Activated T-helper 2 cell treated with anti-CD3 and anti-CD28 coated beads, Interferon-gamma antibody, Interleukin-2, Interleukin-4, amounts not matched to agents 10 μg/mL and 5 μg/mL and 100 μg/mL, durations not matched to agents 14 hours and 24 hours and 36 hours (primary cell): Measurements from ENCODE around the gene ASZ1. TPM values are rescaled to one million over a fixed set of nuclear protein-coding genes. Genes with fewer than 3 reads are reported as not detected.

Experiments
- DNase-seq: peaks from one replicate; pipeline ENCODE4 v3.0.0; 2021; ENCODE audit warnings: low spot score
- H3K27ac Mint-ChIP-seq: one replicate; pipeline ENCODE4 v1.8.0; 2021; ENCODE audit warnings: mixed read lengths
- H3K27me3 Mint-ChIP-seq: one replicate; pipeline ENCODE4 v1.8.0; 2021; ENCODE audit warnings: low read depth, mixed read lengths
- H3K36me3 Mint-ChIP-seq: one replicate; pipeline ENCODE4 v1.8.0; 2021; ENCODE audit warnings: low read depth, mixed read lengths
- H3K4me1 Mint-ChIP-seq: one replicate; pipeline ENCODE4 v1.8.0; 2021; ENCODE audit warnings: low read depth, mixed read lengths
- H3K4me3 Mint-ChIP-seq: one replicate; pipeline ENCODE4 v1.8.0; 2021; ENCODE audit warnings: low read depth, mild to moderate bottlenecking, moderate library complexity, mixed read lengths
- H3K9me3 Mint-ChIP-seq: one replicate; pipeline ENCODE4 v1.8.0; 2021; ENCODE audit warnings: mixed read lengths
- intact Hi-C: fragments of 100-400 bp; cut with micrococcal nuclease; formaldehyde crosslinking; loops from one replicate; pipeline ENCODE4 v1.15.1; 2023
- total RNA-seq: library from RNA; stranded (reverse); gene quantifications from 2 replicates; pipeline ENCODE4 v1.2.3, GENCODE V29; 2022

The ASZ1 gene
- total RNA-seq, 1 donor from 2014 or later, result not detected

GRCh38 chr7:117322741-117323304 lies 104.5 kb downstream of the ASZ1 start, which contains the start of gene WNT2:
WNT2 (minus strand) TSS chr7:117323058; CDS start chr7:117322989, 69 bp downstream.
- Mint-ChIP-seq H3K4me1 (peaks cover 3% of the 10 kb centered on the region), H3K27ac (no peak within 1 kb of the TSS), H3K9me3 (no peaks in the 10 kb centered on the region), H3K36me3 (no peaks in the 10 kb centered on the region), H3K27me3 (peaks cover 65% of the 10 kb centered on the region), H3K4me3 (peak within 1 kb of the TSS; percentile 33)
- DNase-seq, result no peak
- intact Hi-C loops, result no loop called here

GRCh38 chr7:117320523-117320922 lies 106.8 kb downstream of the ASZ1 start:
- intact Hi-C loops, result no loop called here
- Mint-ChIP-seq H3K27me3 (peaks cover 51% of the 10 kb centered on the region), H3K4me3 (no peak overlapping the region), H3K27ac (no peak overlapping the region), H3K36me3 (no peaks in the 10 kb centered on the region), H3K4me1 (peaks cover 3% of the 10 kb centered on the region), H3K9me3 (no peaks in the 10 kb centered on the region)
- no peak for DNase-seq

- intact Hi-C loops, result no loop called here
- no peak for DNase-seq
- Mint-ChIP-seq H3K4me3 (no peak overlapping the region), H3K27ac (no peak overlapping the region), H3K27me3 (peaks cover 42% of the 10 kb centered on the region), H3K36me3 (no peaks in the 10 kb centered on the region), H3K9me3 (no peaks in the 10 kb centered on the region), H3K4me1 (peaks cover 3% of the 10 kb centered on the region)
Observed at GRCh38 chr7:117319181-117319580, 108.1 kb downstream of the ASZ1 start.

- Mint-ChIP-seq H3K27me3 (peaks cover 8% of the 10 kb centered on the region), H3K4me1 (no peaks in the 10 kb centered on the region), H3K4me3 (no peak overlapping the region), H3K36me3 (no peaks in the 10 kb centered on the region), H3K27ac (no peak overlapping the region), H3K9me3 (no peaks in the 10 kb centered on the region)
- intact Hi-C loops, result no loop called here
- no peak for DNase-seq
Observed at GRCh38 chr7:117313582-117313981, 113.7 kb downstream of the ASZ1 start.

Other genes with a start within 250 kb of the ASZ1 start
- not detected in 2 replicates for gene WNT2, start 104.4 kb downstream of the ASZ1 start, total RNA-seq
- 0.02 TPM in 1 of 2 replicates, not detected in the other for gene CFTR, start 52.5 kb upstream of the ASZ1 start, total RNA-seq